ENCODE measurements around the gene PSTK. TPM values are rescaled to one million over a fixed set of nuclear protein-coding genes. Genes with fewer than 3 reads are reported as not detected.

Gene PSTK
- total and polyA plus RNA-seq, 2 of the 13 experiments (the other 11 are each of a cell fraction or from before 2014, with no cell fraction given) = 8.2 to 9.3 TPM

GRCh38 chr10:123007558-123008354, 27.6 kb downstream of the PSTK start (continued):
- TF ChIP-seq ZBTB40 (IDR thresholded peaks at IDR 0.05) (no peak), ZBTB40 (CRISPR knock-in tag; IDR thresholded peaks at IDR 0.05) (no peak; the same call in 1 of the 2 replicates), ZNF879 (CRISPR knock-in tag; IDR thresholded peaks at IDR 0.05) (no peak), IRF2 (CRISPR knock-in tag; IDR thresholded peaks at IDR 0.05) (no peak), NR2C2 (CRISPR knock-in tag; IDR thresholded peaks at IDR 0.05; ENCODE audit: borderline replicate concordance) (no peak), SPEN (CRISPR knock-in tag; IDR thresholded peaks at IDR 0.05; ENCODE audit: low read depth) (no peak), ZNF281 (CRISPR knock-in tag; IDR thresholded peaks at IDR 0.05; ENCODE audit: borderline replicate concordance) (no peak), ZNF589 (CRISPR knock-in tag; conservative IDR thresholded peaks at IDR 0.05) (no peak), GATAD2A (CRISPR knock-in tag; IDR thresholded peaks at IDR 0.05) (0 out of 2 replicates have a peak, but pooled peaks have one; percentile 11), AGO2 (optimal IDR thresholded peaks at IDR 0.05; ENCODE audit: low read depth, low read length) (no peak), IRF9 (CRISPR knock-in tag; IDR thresholded peaks at IDR 0.05; ENCODE audit: borderline replicate concordance) (no peak), HDAC1 (CRISPR knock-in tag; IDR thresholded peaks at IDR 0.05) (no peak), ZNF101 (CRISPR knock-in tag; IDR thresholded peaks at IDR 0.05; ENCODE audit: borderline replicate concordance, low read depth) (no peak), POLR2G (IDR thresholded peaks at IDR 0.05; ENCODE audit: low read depth, low read length) (no peak), ARNT2 (CRISPR knock-in tag; IDR thresholded peaks at IDR 0.05; ENCODE audit: low read depth) (no peak)
